GM19467 (cell line): ENCODE results near the gene PIK3C3.
"Not testable (repeated sequence)": the region's sequence is repeated elsewhere in the genome, so short reads cannot be mapped to it uniquely, and the experiment has no call there.

Experiments used
- ATAC-seq: cut with Tn5 transposase; IDR thresholded peaks from one replicate; pipeline ENCODE4 v1.9.1; 2021; ENCODE audit warnings: mild to moderate bottlenecking, moderate library complexity; ENCODE audit not compliant: unreplicated experiment

Gene PIK3C3

GRCh38 chr18:42018831-42019230 lies 63.8 kb downstream of the PIK3C3 start:
- no peak for ATAC-seq

- ATAC-seq: no peak
Measured at GRCh38 chr18:42024131-42024530, 69.1 kb downstream of the PIK3C3 start.

- no peak for ATAC-seq
Measured at GRCh38 chr18:42025491-42025890, 70.5 kb downstream of the PIK3C3 start.

GRCh38 chr18:42025974-42026625 lies 71.1 kb downstream of the PIK3C3 start:
- ATAC-seq: peak; percentile 87

GRCh38 chr18:42028247-42028832 lies 73.3 kb downstream of the PIK3C3 start:
- no peak for ATAC-seq

- ATAC-seq: no peak
Measured at GRCh38 chr18:42029092-42029491, 74.1 kb downstream of the PIK3C3 start.

- ATAC-seq: no peak
Measured at GRCh38 chr18:42030586-42031182, 75.7 kb downstream of the PIK3C3 start.

GRCh38 chr18:42032447-42032846 lies 77.4 kb downstream of the PIK3C3 start:
- no peak for ATAC-seq

- no peak for ATAC-seq
Measured at GRCh38 chr18:42033137-42033810, 78.2 kb downstream of the PIK3C3 start.

GRCh38 chr18:42038936-42039335 lies 83.9 kb downstream of the PIK3C3 start:
- no peak for ATAC-seq

- ATAC-seq: no peak
Measured at GRCh38 chr18:42039396-42039795, 84.4 kb downstream of the PIK3C3 start.

- no peak for ATAC-seq
Measured at GRCh38 chr18:42041793-42042192, 86.8 kb downstream of the PIK3C3 start.

- no peak for ATAC-seq
Measured at GRCh38 chr18:42045346-42045745, 90.3 kb downstream of the PIK3C3 start.

GRCh38 chr18:42047721-42048120 lies 92.7 kb downstream of the PIK3C3 start:
- ATAC-seq: no peak

- ATAC-seq: no peak
Measured at GRCh38 chr18:42048158-42048557, 93.1 kb downstream of the PIK3C3 start.

- ATAC-seq: not testable (repeated sequence)
Measured at GRCh38 chr18:42049536-42049935, 94.5 kb downstream of the PIK3C3 start.

GRCh38 chr18:42051411-42051810 lies 96.4 kb downstream of the PIK3C3 start:
- no peak for ATAC-seq

GRCh38 chr18:42052122-42052708 lies 97.2 kb downstream of the PIK3C3 start:
- no peak for ATAC-seq

- peak; percentile 87 for ATAC-seq
Measured at GRCh38 chr18:42053188-42053781, 98.3 kb downstream of the PIK3C3 start.

GRCh38 chr18:42064109-42064508 lies 109.1 kb downstream of the PIK3C3 start:
- no peak for ATAC-seq

- ATAC-seq: no peak
Measured at GRCh38 chr18:42067518-42067917, 112.5 kb downstream of the PIK3C3 start.
